ENCODE results near the gene DNMT3L. TPM values are rescaled to one million over a fixed set of nuclear protein-coding genes. Genes with fewer than 3 reads are reported as not detected.
A peak's percentile ranks its signal among the peaks of the same experiment; 100 is the strongest.

The DNMT3L gene
- total and polyA plus RNA-seq, 8 donors = not detected

- no peak overlapping the region for H3K4me3 ChIP-seq
- 62 to 85% (median 80%) methylated on average over 2 to 12 of the region's 12 CpGs for WGBS, 5 donors
- intact Hi-C loops (cut with DNase I; ENCODE audit: low total_unique reads) = no loop called here
- H3K9me3 ChIP-seq = no peaks in the 10 kb centered on the region
- peaks cover 21 to 45% (median 38%) of the 10 kb centered on the region in 4 donors for H3K4me1 ChIP-seq
- peaks cover 0 to 44% (median 0%) of the 10 kb centered on the region in 3 donors for H3K27me3 ChIP-seq
- no peak for DNase-seq
- no peak overlapping the region for H3K27ac ChIP-seq
- TF ChIP-seq POLR2AphosphoS5 (IDR thresholded peaks at IDR 0.05) = no peak
- TF ChIP-seq CTCF (IDR thresholded peaks at IDR 0.05) = no peak
- TF ChIP-seq EP300 (IDR thresholded peaks at IDR 0.05) = no peak
- no peak for TF ChIP-seq POLR2A (IDR thresholded peaks at IDR 0.05)
- H3K36me3 ChIP-seq = no peaks in the 10 kb centered on the region
Measured at GRCh38 chr21:44296103-44296519, 34.4 kb upstream of the DNMT3L start.

GRCh38 chr21:44295646-44296045 is 33.9 kb upstream of the DNMT3L start:
- Histone ChIP-seq H3K27ac (no peak overlapping the region), H3K36me3 (no peaks in the 10 kb centered on the region), H3K4me1 (peaks cover 16 to 41% (median 34%) of the 10 kb centered on the region in 4 donors), H3K9me3 (no peaks in the 10 kb centered on the region), H3K4me3 (no peak overlapping the region), H3K27me3 (peaks cover 0 to 44% (median 0%) of the 10 kb centered on the region in 3 donors)
- DNase-seq = no peak
- WGBS, 5 donors = 76 to 100% (median 83%) methylated on average over 3 to 10 of the region's 10 CpGs
- intact Hi-C loops (cut with DNase I; ENCODE audit: low total_unique reads) = no loop called here
- TF ChIP-seq CTCF (IDR thresholded peaks at IDR 0.05) (no peak), POLR2AphosphoS5 (IDR thresholded peaks at IDR 0.05) (no peak), EP300 (IDR thresholded peaks at IDR 0.05) (no peak), POLR2A (IDR thresholded peaks at IDR 0.05) (no peak)

- WGBS, 5 donors = 59 to 81% (median 74%) methylated on average over 8 to 14 of the region's 14 CpGs
- no peaks in the 10 kb centered on the region for H3K9me3 ChIP-seq
- intact Hi-C loops (cut with DNase I; ENCODE audit: low total_unique reads) = no loop called here
- no peak for DNase-seq
- peaks cover 0 to 44% (median 0%) of the 10 kb centered on the region in 3 donors for H3K27me3 ChIP-seq
- H3K36me3 ChIP-seq = no peaks in the 10 kb centered on the region
- no peak overlapping the region for H3K4me3 ChIP-seq
- no peak overlapping the region for H3K27ac ChIP-seq
- peaks cover 15 to 39% (median 32%) of the 10 kb centered on the region in 4 donors for H3K4me1 ChIP-seq
- TF ChIP-seq EP300 (IDR thresholded peaks at IDR 0.05) (no peak), POLR2AphosphoS5 (IDR thresholded peaks at IDR 0.05) (no peak), CTCF (IDR thresholded peaks at IDR 0.05) (no peak), POLR2A (IDR thresholded peaks at IDR 0.05) (no peak)
Measured at GRCh38 chr21:44295163-44295573, 33.5 kb upstream of the DNMT3L start.

- Histone ChIP-seq H3K4me1 (peaks cover 15 to 37% (median 32%) of the 10 kb centered on the region in 4 donors), H3K27ac (no peak overlapping the region), H3K9me3 (no peaks in the 10 kb centered on the region), H3K27me3 (peaks cover 0 to 44% (median 0%) of the 10 kb centered on the region in 3 donors), H3K4me3 (no peak overlapping the region), H3K36me3 (no peaks in the 10 kb centered on the region)
- intact Hi-C loops (cut with DNase I; ENCODE audit: low total_unique reads) = no loop called here
- peak; percentile 34 to 81 for DNase-seq
- TF ChIP-seq POLR2A (IDR thresholded peaks at IDR 0.05) (no peak), POLR2AphosphoS5 (IDR thresholded peaks at IDR 0.05) (no peak), CTCF (IDR thresholded peaks at IDR 0.05) (no peak), EP300 (IDR thresholded peaks at IDR 0.05) (no peak)
- WGBS, 5 donors = 41 to 71% (median 67%) methylated on average over 16 to 26 of the region's 26 CpGs
Measured at GRCh38 chr21:44294391-44295162, 32.9 kb upstream of the DNMT3L start.

Data from stomach (tissue), 9 donors.